HG02870 (cell line): ENCODE data around the gene ELAPOR2.
"Not testable (repeated sequence)": the region's sequence is repeated elsewhere in the genome, so short reads cannot be mapped to it uniquely, and the experiment has no call there.

Experiments used
- ATAC-seq: cut with Tn5 transposase; IDR thresholded peaks from one replicate; pipeline ENCODE4 v1.9.1; 2021; ENCODE audit warnings: mild to moderate bottlenecking, moderate library complexity; ENCODE audit not compliant: unreplicated experiment

The ELAPOR2 gene

DNA sequence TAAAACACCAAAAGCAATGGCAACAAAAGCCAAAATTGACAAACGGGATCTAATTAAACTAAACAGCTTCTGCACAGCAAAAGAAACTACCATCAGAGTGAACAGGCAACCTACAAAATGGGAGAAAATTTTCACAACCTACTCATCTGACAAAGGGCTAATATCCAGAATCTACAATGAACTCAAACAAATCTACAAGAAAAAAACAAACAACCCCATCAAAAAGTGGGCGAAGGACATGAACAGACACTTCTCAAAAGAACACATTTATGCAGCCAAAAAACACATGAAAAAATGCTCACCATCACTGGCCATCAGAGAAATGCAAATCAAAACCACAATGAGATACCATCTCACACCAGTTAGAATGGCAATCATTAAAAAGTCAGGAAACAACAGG, 14.7 kb downstream of the ELAPOR2 start:
- ATAC-seq = not testable (repeated sequence)

DNA sequence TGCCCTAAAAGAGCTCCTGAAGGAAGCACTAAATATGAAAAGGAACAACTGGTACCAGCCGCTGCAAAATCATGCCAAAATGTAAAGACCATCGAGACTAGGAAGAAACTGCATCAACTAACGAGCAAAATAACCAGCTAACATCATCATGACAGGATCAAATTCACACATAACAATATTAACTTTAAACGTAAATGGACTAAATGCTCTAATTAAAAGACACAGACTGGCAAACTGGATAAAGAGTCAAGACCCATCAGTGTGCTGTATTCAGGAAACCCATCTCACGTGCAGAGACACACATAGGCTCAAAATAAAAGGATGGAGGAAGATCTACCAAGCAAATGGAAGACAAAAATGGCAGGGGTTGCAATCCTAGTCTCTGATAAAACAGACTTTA, 17.9 kb downstream of the ELAPOR2 start:
- ATAC-seq = not testable (repeated sequence)

DNA sequence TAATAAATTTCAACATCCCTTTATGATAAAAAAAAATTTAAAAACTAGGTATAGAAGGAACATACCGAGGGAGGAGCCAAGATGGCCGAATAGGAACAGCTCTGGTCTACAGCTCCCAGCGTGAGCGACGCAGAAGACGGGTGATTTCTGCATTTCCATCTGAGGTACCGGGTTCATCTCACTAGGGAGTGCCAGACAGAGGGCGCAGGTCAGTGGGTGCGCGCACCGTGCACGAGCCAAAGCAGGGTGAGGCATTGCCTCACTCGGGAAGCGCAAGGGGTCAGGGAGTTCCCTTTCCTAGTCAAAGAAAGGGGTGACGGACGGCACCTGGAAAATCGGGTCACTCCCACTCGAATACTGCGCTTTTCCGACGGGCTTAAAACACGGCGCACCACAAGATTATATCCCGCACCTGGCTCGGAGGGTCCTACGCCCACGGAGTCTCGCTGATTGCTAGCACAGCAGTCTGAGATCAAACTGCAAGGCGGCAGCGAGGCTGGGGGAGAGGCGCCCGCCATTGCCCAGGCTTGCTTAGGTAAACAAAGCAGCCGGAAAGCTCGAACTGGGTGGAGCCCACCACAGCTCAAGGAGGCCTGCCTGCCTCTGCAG, 19.7 kb downstream of the ELAPOR2 start:
- not testable (repeated sequence) for ATAC-seq

DNA sequence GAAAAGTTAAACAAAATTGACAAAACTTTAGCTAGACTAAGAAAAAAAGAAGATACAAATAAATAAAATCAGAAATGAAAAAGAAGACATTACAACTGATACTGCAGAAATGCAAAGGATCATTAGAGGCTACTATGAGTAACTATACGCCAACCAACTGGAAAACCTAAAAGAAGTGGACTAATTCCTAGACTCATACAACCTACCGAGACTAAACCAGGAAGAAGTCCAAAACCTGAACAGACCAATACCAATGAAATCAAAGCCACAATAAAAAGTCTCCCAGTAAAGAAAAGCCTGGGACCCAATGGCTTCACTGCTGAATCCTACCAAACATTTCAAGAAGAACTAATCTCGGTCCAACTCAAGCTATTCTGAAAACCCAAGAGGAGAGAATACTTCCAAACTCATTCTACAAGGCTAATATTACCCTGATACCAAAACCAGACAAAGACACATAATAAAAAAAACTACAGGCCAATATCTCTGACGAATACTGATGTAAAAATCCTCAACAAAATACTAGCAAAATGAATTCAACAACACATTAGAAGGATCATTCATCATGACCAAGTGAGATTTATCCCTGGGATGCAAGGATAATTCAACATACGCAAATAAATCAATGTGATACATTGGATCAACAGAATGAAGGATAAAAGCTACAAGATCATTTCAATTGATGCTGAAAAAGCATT, 20.3 kb downstream of the ELAPOR2 start:
- no peak for ATAC-seq

DNA sequence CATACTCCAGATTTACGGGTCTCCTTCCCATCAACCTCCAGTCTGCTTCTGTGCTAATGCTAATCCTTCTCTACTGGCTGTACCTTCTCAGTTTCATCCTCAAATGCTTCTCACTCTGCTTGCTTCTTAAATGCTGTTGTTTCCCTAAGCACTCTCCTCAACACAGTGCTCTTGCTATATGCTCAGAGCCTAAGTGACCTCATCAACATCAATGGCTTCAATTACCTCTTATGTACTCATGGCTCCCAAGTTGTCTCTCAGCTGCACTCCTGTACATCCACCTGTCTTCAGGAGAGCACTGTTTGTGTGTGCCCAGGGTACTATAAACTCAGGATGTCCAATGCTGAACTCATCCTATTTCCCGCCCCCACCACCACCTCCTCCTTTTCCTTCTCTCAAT, 22.5 kb downstream of the ELAPOR2 start:
- ATAC-seq = no peak

DNA sequence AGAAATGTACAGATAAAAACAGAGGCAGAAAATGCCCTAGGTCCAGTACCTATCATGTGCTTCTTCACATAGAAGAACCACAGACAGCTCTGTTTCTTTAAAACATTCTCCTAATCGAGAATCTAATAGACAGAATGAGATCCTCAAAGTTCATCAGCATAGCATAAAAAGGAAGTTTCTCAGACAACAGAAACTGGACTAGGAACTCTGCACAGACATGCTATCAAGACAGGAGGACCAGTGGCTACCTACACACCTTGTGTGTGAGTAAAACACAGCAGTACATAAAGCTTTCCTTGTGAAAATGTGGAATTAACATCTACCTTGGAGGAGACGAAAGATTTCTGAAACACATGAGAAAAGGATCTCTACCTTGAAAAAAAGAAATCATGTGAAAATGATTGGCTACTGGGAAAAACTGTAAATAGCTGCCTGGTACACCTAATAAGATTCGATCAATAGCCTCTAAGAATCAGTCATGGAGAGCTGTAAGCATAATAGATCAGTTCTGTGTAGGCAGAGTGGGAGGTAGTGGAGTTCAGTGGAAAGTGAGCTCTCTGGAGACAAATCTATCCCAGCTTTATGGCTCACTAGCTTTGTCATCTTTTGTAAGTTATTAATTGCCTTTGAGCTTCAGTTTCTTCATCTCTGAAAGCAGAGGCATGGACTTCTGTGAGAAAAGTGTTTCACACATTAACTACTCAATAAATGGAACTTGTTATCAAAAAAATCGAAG, 26.7 kb downstream of the ELAPOR2 start:
- peak; percentile 49 for ATAC-seq

DNA sequence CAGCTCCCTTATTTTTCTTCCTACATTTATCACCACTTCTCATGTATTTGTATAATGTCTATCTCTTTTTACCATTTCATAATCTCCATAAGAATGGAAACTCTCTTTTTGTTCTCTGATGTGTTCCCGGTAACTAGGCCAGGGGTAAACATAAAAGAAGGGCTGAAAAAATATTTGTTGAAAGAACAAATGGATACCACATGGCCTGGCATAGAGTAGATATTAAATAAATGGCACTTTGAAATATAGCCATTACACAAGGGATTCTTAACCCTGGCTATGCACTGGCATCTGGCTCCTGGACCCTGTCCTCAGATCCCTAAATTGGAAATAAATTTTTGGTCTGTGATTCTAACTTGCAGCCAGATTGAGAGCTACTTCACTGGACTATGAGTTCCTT, 30.4 kb downstream of the ELAPOR2 start:
- no peak for ATAC-seq

DNA sequence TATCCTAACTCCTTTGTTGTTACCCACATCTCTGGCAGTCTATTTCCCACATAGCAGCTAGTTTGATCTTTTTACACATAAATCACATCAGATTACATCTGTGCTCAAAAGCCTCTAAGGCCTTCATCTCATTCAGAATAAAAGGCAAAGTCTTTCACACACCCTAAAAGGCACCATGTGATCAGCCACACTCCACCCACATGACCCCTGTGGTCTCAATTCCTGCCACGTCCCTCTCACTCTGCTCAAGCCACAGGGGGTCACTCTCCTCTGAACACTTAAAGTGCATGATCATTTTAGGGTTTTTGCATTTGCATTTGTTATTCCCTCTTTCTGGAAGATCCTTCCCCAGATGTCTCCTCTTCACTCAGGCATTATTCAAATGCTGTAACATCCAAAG, 30.8 kb downstream of the ELAPOR2 start:
- no peak for ATAC-seq

DNA sequence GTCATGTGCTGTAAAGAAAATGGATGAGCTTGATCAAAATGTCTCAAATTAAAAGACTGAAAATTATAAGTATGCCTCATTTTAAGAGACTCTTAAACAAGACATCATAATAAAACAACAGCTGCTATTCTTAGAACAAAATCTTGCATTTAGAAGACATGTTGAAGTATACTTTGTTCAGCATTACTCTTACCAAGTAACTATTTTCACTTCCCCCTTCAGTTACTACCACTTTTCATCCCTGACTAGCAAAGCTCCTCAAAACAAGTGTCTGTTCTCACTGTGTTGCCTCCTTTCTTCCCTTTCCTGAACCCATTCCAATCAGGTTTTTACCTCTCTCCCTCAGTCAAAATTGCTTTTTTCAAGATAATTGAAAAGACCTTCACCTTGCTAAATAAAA, 31.6 kb downstream of the ELAPOR2 start:
- ATAC-seq = peak; percentile 85

DNA sequence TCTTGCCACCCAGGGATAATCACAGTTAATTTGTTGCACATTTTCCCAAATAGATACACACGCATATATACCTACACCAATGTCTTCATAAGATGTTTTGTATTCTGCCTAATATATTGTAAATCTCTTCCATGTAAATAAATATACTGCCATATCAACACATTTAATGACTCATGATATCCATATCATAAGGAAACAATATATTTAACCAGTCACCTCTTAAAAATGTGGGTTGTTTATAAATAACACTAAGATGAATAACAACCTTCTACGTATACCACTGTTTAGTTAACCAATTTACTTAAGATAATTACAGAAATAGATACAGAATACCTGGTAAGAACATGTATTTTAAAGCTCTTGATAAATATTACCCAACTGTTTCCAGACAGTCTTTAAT, 38.2 kb downstream of the ELAPOR2 start:
- ATAC-seq = no peak

DNA sequence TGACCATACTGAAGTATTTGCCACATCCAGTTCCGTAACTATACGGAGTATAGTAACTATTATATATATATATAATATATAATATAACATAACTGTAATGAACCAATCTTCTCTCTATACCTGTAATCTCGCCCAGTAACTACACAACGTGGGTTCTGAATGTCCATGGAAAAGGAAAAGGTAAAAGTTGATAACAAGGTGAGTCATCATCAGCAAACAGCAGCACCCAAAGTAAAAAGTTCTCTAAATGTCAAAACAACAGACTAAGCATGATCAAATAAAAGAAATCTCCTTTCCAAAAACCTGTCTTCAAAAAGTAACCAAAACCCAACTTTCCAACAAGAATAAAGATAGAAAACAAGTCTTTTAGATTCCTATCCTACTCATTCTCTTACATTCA, 42.8 kb downstream of the ELAPOR2 start:
- no peak for ATAC-seq

DNA sequence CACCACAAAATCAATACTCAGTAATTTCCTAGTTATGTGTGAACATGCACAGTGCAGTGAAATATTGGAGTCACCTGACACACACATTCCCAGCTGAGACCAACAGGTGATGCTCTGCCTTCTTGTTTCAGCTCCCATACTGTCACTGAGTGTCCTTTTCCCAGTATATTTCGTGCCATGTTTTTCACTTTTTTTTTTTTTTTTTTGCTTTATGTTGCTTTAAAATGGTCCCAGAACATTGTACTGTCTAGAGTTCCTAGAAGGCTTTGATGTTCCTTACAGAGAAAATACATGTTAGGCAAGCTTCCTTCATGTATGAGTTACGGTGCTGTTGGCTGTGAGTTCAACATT, 45.6 kb downstream of the ELAPOR2 start:
- no peak for ATAC-seq

DNA sequence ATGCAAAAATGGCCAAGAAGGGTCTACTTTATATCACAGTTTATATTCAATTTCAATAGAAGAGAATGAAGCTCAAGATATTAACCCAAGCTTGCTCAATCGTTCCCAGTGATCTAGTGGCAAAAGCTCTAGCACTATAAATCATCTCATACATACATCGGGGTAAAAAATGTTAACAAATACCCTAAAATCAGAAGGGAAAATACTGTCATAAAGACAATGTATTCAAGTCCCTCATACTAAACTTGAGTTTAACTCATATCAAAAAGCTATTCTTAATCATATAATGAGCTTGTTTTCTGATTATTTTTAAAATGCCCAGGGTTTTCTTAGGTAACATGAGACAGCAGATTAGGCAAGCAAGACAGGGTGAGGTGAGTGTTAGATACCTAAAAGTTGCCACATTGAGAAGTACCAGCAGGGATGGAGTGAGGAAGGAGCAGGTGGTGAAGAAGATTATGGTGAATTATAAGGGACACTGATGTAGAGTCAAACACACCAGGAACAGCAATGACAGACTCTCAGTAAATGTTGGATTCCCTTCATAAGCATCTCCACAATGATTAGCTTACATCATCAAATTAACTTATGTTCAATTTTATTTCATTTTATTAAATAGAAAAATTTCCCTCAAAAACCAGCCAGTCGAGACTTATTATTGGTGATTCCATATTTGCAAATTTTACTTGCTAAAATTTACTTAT, 46.2 kb downstream of the ELAPOR2 start:
- no peak for ATAC-seq
